Colon (tissue), 2 donors: ENCODE data around the gene JAM3.
"Not testable (repeated sequence)": the region's sequence is repeated elsewhere in the genome, so short reads cannot be mapped to it uniquely, and the experiment has no call there.

Experiments
- FAIRE-seq: peaks from 2 replicates; lab custom pipeline; 2012; peaks lifted over from hg19 to GRCh38; lab: Jason Lieb, UNC
- donor health status: control.
- donor health status: control.

The JAM3 gene

DNA sequence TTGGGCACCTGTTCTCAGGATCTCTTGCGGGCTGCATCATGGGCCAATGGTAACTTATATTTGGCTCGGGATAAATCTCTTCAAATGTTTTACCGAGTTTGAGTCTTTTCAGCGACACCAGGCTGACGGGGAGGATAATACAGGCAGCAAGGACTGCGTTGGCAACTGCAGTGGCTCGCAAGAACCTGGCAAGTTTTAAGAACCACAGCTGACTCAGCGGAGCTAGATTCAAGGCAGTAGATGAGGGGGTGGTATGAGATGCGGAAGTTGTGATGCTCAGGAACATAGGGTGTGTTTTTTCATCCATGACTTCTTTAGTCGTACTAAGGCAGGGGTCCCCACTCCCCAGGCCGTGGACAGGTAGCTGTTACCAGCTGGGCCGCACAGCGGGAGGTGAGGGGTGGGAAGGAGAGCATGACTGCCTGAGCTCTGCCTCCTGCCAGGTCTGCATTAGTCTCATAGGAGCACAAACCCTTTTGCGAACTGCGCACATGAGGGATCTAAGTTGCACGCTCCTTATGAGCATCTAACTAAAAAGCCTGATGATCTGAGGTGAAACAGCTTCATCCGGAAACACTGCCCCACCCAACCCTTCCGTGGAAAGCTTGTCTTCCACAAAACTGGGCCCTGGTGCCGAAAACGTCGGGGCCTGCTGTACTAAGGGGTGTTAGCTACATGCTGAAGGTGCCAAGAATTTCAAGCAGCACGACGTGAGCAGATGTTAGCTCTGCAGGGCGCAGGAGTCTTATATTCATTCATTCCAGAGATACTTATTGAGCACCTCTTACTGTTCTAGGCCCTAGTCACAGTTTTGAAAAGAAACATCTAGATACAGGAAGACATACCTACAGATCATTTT, 6.4 kb upstream of the JAM3 start:
- FAIRE-seq, result no peak

GRCh38 chr11:134063124-134063495, 5.8 kb upstream of the JAM3 start:
- no peak for FAIRE-seq

DNA sequence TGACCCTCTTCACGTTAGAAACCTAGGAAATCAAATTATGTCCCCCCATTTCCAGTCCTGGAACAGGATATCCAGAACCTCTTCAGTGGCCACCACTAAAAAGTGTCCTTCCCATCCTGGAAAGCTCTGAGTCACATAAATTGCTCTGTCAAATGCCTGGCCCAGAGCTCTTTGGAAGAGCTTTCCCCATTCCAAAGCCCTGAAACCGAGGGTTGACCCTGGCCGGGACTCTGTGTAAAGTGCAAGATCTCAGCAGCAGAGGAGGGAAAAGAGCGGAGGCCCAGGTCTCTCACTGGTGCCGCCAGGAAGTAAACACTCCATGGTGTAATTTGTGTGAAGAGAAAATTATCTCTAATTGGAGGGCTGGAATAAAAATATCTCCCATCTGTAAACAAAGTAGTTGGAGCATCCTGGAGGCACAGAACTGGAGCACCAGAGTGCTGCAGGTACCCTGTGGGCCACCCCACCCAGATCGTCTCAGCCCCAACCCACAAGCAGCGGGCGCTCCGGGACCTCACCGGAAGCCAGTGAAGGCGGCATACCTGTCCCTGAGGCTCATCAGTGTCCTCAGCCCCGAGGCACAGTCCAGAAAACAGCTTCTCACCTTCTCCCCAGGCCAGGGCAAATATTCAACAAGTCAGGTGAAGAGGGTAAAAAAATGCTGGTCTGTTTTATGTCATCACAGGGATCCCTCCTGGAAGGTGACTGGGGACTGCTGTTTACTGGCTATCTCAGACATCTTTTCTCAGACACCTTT, 4.7 kb upstream of the JAM3 start:
- no peak for FAIRE-seq

DNA sequence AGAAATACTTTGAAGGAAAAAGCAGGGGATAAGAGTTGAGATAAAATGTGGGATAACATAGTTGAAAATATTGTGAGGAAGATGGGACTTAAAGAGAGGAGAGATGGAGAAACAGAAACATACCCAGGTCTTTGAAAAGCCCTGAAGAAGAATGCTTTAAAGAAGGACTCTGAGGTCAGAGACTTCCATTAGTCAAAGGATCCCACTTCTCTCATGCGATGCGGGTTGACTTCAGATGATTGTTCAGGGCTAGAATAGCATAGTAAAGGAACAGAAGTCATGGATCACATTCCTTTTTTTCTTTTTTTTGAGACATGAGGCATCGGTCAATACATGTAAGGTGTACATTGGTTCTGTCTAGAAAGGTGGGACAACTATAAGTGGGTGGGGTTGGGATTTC, 3.5 kb upstream of the JAM3 start:
- no peak for FAIRE-seq

- no peak for FAIRE-seq
Measured at GRCh38 chr11:134066943-134067885, 1.7 kb upstream of the JAM3 start.

GRCh38 chr11:134069426-134070341, 812 bp downstream of the JAM3 start:
- no peak for FAIRE-seq

- no peak for FAIRE-seq
Measured at GRCh38 chr11:134070342-134070845, 1.5 kb downstream of the JAM3 start.

DNA sequence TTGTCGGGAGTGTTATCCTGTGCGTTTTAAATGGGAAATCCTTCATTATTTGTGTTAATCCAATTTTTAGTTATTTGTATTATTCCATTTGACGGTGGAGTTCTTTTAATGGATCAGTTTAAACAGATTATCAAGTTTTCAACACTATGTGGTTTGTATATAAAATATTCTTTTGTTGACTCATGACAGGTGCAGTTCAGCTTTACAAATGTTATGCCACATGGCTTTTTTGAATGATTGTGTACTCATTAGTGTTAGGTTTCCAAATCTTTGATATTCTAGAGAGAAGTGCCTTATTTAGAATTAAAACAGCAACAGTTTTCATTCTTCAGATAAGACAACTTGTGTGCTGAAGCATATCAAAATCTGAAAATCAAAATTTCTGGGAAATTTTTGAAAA, 2.4 kb downstream of the JAM3 start:
- FAIRE-seq, result no peak

DNA sequence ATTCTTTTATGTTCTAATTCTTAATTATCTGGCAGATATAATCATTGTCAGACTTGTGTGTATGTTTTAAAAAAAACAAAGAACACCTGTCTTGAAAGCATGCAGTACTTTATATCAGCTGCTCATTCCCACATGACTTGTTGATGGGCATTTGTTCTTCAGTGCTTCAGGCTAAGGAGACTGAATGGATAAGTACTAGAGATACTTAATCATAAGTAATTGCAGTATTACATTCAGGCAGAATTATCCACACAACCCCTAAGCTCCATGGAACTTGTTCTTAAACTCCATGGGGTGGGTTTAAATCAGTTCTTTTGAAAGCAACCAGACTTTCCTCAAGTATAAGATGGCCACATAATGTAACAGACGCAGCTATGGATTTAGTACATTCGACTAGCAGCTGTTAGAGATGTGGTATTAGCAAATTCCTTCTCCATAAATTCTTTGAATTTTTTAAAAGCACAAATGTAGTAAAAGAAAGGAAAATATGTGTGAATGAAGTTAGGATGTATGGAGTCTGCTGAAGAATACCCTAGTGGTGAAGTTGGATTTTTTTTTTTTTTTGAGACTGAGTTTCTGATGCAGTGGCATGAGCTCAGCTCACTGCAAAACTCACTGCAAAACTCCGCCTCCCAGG, 3.0 kb downstream of the JAM3 start:
- no peak for FAIRE-seq

DNA sequence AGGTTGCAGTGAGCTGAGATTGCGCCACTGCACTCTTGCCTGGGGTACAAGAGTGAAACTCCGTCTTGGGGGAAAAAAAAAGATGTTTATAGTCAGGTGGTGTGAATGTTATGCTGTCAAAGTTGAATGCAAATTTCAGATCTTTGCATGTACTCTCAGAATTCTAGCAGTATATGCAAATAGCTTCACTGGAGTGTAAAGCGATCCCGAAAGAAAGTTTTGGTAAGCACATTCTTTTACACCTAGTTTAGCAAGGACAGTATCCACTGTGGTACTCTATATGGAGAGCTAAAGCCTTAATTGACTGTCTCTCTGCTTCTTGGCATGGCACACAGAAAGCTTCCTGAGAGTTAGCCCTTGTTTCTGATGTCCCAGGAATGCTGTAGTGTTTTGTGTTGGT, 4.0 kb downstream of the JAM3 start:
- no peak for FAIRE-seq

GRCh38 chr11:134074346-134074745, 5.5 kb downstream of the JAM3 start:
- no peak for FAIRE-seq

DNA sequence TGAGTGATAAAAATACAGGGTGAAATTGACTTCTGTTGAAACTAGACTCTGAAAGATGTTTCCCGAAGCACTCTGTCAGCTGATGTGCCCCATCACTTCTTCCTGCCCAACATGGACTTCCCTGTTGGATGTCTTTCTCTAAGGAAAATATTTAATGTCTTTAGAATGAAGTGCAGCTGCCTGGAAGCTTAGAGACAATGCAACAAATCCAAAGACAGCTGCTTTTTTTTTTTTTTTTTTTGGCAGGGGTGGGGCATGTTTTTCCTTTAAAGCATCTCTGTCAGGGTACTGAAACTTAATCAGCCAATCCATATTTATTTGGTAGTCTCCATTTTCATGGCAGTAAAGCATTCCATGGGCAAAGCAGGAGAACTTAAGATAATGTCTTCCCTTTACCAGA, 5.9 kb downstream of the JAM3 start:
- no peak for FAIRE-seq

- no peak for FAIRE-seq
Measured at GRCh38 chr11:134079317-134079716, 10.4 kb downstream of the JAM3 start.

DNA sequence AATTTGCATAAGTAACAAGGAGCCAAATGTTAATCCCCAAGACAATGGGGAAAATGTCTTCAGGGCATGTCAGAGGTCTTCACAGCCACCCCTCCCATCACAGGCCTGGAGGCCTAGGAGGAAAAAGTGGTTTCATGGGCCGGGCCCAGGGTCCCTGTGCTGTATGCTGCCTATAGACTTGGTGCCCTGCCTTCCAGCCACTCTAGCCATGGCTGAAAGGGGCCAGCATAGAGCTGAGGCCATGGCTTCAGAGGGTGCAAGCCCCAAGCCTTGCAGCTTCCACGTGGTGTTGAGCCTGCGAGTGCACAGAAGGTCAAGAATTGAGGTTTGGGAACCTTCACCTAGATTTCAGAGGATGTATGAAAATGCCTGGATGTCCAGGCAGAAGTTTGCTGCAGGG, 12.4 kb downstream of the JAM3 start:
- FAIRE-seq, result not testable (repeated sequence)

GRCh38 chr11:134082990-134083389, 14.1 kb downstream of the JAM3 start:
- no peak for FAIRE-seq

DNA sequence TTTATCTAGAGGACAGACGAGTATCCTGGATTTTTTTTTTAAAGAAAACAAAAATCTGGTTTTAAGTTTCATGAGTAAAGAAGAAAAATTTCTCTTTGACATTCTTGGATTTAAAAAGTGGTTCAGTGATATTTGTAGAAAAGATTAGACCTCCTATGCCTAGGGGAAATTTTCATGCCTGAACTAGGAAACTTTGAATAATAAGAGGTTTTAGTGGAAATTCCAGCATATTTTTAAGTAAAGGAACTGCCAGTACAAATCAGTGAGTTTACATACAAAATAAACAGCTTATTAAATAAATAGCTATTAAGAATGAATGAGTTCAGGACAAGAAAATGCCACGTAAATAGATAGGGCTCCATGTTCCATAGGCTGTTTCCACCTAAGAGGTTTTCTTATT, 17.5 kb downstream of the JAM3 start:
- FAIRE-seq, result no peak

DNA sequence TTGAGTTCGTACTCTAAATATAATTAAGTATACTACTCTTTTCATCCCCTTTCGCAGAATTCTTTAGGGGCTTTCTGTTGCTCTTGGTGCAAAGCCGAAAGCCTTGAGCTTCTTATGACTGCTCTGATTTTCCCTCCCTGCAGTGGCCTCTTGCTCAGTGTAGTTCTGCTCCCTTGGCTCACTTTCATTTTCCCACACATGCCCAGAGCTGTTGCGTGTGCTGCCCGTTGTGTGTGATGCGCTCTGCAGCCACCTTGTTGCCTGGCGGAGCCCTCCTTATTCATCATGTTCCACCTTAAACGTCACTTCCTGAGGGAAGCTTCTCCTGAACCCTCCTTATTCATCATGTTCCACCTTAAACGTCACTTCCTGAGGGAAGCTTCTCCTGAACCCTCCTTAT, 23.1 kb downstream of the JAM3 start:
- FAIRE-seq, result not testable (repeated sequence)

DNA sequence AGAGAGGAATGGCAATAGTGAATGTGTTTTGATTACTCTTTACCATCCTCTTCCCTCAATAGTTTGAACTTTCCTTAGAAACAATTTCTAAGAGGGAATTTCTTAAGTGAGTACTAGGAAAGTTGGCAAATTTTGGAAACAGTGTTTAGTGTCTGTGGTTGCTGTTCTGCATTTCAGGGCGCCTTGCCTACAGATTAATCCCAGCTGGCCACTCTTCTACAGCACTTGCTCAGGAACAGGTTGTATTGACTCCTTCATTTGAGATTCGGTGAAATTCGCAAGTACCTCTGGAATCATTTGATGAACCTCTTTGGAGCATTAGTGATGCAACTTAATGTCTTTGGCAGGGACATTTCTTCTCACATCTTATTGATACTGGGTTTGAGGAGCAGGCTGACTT, 28.3 kb downstream of the JAM3 start:
- no peak for FAIRE-seq

GRCh38 chr11:134098566-134099184, 29.8 kb downstream of the JAM3 start:
- no peak for FAIRE-seq

GRCh38 chr11:134100171-134100570, 31.3 kb downstream of the JAM3 start:
- no peak for FAIRE-seq
